Activated T-cell treated with anti-CD3 and anti-CD28 coated beads, Interleukin-2, amount 50 U/mL, for 4 hours (primary cell): ENCODE results near the gene BCL11B. TPM values are rescaled to one million over a fixed set of nuclear protein-coding genes. Genes with fewer than 3 reads are reported as not detected.

Source experiments
- ATAC-seq, 2 donors: fragments of 200-7000 bp; cut with Tn5 transposase; one replicate each; pipeline ENCODE4 v1.10.0; 2021
- DNase-seq: peaks from one replicate; pipeline ENCODE4 v3.0.0-alpha.2; 2020
- H3K27me3 Mint-ChIP-seq: one replicate; pipeline ENCODE4 v1.8.0; 2021; ENCODE audit warnings: low read depth, mixed read lengths
- H3K36me3 Mint-ChIP-seq: one replicate; pipeline ENCODE4 v1.8.0; 2022; ENCODE audit warnings: mixed read lengths; ENCODE audit not compliant: insufficient read depth
- H3K4me1 Mint-ChIP-seq: one replicate; pipeline ENCODE4 v1.8.0; 2021; ENCODE audit warnings: low read depth, mixed read lengths
- H3K4me3 Mint-ChIP-seq: one replicate; pipeline ENCODE4 v1.8.0; 2021; ENCODE audit warnings: mild to moderate bottlenecking, moderate library complexity, mixed read lengths
- H3K9me3 Mint-ChIP-seq: one replicate; pipeline ENCODE4 v1.8.0; 2021; ENCODE audit warnings: mixed read lengths
- total RNA-seq, 3 donors: library from RNA; stranded (reverse); gene quantifications; one replicate each; pipeline ENCODE4 v1.2.1, GENCODE V29; 2021

BCL11B gene
- total RNA-seq, result 10 to 100 TPM; 54.6 to 64.6 (median 62.4) TPM

DNA sequence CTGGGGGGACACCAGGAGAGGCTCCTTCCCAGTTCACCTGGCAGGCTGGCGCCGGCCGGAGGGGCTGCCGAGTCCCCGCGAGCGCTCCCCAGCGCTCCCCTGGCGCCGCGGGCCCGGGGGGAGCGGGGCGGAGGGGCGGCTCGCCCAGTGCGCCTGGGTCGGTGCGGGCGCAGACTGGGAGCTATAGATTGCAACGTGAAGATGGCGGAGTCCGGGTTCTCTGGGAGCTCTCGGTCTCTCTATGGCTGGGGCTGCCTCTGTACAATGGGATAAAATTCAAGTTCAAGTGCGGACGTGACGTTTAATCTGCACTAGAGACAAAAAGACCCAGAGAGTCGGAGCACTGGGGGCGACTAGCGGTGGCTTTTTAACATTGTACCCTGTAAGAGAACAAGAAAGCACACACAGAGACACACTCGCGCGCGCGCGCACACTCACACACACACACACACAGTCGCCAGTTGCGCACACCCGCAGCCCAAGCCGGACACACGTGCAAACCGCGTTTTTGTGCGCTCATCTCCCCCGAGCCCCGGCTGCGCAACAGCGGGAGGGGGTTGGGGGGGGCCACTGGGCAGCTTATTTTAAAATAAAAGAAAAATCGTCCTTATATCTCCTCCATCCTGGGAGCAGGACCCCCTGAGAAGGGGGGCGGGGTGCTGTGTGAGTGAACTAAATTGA, at the start of gene BCL11B:
TSS of gene BCL11B (minus strand) at position 247 of the 681 bp plus-strand sequence. CDS start 979 bp downstream, outside the sequence.
- peaks cover 38% of the 10 kb centered on the region for H3K4me1 Mint-ChIP-seq
- no peaks in the 10 kb centered on the region for H3K27me3 Mint-ChIP-seq
- ATAC-seq (peak; percentile 72), DNase-seq (peak; percentile 87)
- no peaks in the 10 kb centered on the region for H3K36me3 Mint-ChIP-seq
- H3K4me3 Mint-ChIP-seq, result peak within 1 kb of the TSS; percentile 99
- no peaks in the 10 kb centered on the region for H3K9me3 Mint-ChIP-seq

DNA sequence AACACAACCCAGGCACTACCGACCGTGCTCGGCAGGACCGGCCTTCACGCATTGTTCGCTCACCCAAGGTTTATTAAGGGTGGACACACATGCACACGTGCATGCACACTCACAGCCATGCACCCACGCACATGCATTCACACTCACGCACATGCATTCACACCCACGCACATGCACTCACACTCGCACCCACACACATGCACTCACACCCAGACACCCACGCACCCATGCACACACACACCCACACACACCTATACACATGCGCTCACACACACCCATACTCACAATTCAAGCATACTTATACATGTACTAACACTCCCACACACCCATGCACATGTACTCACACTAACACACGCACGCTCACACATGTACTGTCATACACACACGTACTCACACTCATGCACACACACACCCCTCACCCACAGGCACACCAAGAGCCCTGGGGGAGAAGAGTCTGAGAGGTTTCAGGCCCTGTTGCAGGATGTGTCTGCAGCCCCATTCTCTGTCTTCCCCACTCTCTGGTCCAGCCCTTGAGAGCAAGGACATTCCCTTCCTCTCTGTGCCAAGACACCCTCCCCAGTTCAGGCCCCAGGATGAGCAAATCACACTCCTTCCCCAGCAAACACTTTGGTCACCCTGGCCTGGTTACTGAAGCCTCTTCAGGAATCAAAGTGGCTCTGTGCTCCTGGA, 49.4 kb upstream of the BCL11B start:
- DNase-seq (no peak), ATAC-seq (no peak)
- peaks cover 4% of the 10 kb centered on the region for H3K27me3 Mint-ChIP-seq
- H3K4me1 Mint-ChIP-seq, result peaks cover 14% of the 10 kb centered on the region
- no peaks in the 10 kb centered on the region for H3K36me3 Mint-ChIP-seq
- no peaks in the 10 kb centered on the region for H3K9me3 Mint-ChIP-seq
- H3K4me3 Mint-ChIP-seq, result no peak overlapping the region

DNA sequence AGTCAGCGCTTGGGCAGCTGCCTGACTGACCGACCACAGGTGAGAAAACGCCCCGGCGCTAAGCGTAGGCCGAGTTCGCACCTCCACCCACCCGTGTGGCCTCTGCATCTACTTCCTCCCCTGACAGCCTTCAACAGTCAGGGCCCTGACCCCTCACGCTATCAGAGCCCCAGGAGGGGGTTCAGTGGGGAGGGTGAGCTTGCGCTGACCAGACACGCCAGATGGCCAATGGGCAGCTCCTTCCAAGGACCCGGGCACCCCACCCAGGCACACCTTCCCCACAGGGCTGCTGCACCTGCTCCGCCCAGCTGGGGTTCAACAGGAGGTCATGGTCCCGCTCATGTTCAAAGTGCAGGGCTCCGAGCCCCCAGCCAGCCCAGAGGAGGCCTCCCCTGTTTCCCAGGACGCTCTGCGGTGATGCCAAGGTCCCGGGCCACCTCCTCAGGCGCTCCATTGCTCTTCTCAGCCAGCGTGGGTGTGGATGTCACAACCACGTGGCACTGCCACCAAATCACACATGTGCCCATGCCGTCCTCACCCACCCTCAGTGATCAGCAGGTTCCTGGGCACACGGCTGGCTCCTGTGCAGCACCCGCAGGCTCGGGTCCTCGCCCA, 48.7 kb upstream of the BCL11B start:
- H3K27me3 Mint-ChIP-seq, result peaks cover 2% of the 10 kb centered on the region
- DNase-seq, result no peak

DNA sequence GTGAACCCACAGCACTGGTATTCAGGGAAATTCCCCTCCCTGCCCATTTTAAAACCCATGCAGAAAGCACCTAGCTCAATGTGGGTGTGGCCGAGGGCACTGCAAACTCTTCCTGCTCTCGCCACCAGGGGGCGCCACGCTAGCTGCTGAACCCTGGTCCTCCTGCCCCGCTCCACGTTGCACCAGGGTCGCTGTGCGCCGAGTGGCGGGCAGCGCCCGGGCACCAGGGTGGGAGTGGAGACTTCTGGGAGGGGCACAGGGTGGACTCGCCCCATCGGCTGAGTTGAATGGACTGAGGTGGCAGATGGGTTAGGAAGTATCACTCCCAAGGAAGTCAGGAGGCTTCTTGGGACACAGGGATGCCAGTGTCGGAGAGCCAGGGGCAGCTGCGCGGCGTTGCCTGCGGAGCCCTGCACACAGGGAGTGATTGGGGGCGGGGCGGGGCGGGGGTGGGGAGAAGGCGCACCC, 48.1 kb upstream of the BCL11B start:
- Mint-ChIP-seq H3K9me3 (no peaks in the 10 kb centered on the region), H3K4me1 (peaks cover 14% of the 10 kb centered on the region), H3K36me3 (no peaks in the 10 kb centered on the region), H3K27me3 (no peaks in the 10 kb centered on the region), H3K4me3 (peak overlapping the region; percentile 31)
- DNase-seq, result peak; percentile 64
- ATAC-seq, result peak; percentile 86 to 88

More for the DNA sequence above, 48.7 kb upstream of the BCL11B start:
- no peak for ATAC-seq
- Mint-ChIP-seq H3K36me3 (no peaks in the 10 kb centered on the region), H3K4me3 (no peak overlapping the region), H3K4me1 (peaks cover 14% of the 10 kb centered on the region), H3K9me3 (no peaks in the 10 kb centered on the region)

DNA sequence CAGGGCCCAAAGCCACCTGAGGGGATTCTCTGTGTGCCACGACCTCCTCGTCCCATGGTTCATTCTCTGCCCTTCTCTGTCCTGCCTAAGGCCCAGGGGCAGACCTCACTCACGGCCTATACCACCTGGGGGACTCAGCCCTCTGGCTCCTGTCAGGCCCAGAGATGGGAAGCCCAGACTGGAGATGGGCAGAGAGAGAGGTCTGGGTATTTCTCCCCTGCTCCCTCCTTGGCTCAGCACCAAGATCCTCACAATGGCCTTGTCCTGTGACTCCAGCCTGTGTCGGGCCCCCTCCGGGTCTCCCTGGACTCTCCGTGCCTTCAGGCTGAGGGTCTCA, 46.9 kb upstream of the BCL11B start:
- Mint-ChIP-seq H3K4me3 (no peak overlapping the region), H3K9me3 (no peaks in the 10 kb centered on the region), H3K27me3 (no peaks in the 10 kb centered on the region), H3K4me1 (peaks cover 14% of the 10 kb centered on the region), H3K36me3 (no peaks in the 10 kb centered on the region)
- ATAC-seq, result no peak
- DNase-seq, result no peak

DNA sequence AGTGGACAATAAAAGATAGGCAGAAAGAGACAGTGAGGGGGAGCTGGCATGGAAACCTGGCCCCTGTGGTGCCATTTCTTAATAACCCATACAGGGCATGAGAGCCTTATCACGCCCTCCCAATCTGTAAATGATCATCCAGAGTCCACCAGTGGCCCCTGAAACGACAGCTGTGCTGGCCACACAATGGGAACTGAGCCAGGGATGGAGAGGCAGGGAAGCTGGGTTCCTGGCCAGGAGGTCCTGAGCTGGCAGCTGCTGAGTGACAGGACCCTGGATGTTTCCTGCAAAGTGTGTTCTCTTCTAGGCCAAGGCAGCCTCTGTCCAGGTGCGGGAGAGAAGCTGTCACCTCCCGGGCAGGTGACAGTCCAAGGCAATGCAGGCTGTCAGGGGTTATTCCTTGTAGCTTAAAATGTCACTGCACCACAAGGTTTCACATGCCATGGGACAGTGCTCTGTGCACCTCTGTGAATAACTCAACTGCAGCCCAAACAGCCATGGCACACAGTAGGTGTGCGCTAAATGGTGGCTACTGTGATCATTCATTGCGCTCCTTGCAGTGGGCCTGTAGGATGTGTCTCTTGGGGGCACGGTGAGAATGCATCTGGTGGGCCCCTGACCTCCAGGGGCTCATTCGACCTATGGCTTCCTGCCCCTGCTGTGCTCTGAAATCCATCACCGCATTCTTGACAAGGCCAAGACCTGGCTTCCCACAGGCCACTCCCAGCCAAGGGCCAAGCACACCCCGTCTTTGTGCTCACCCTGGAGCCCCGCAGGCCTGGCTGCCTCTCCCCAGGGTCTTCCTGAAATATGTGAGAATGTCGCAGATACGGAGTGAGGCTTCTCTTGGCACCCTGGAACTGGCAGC, 46.3 kb upstream of the BCL11B start:
- Mint-ChIP-seq H3K9me3 (no peaks in the 10 kb centered on the region), H3K4me3 (no peak overlapping the region), H3K4me1 (peaks cover 14% of the 10 kb centered on the region), H3K36me3 (no peaks in the 10 kb centered on the region), H3K27me3 (no peaks in the 10 kb centered on the region)
- no peak for ATAC-seq
- DNase-seq, result no peak

DNA sequence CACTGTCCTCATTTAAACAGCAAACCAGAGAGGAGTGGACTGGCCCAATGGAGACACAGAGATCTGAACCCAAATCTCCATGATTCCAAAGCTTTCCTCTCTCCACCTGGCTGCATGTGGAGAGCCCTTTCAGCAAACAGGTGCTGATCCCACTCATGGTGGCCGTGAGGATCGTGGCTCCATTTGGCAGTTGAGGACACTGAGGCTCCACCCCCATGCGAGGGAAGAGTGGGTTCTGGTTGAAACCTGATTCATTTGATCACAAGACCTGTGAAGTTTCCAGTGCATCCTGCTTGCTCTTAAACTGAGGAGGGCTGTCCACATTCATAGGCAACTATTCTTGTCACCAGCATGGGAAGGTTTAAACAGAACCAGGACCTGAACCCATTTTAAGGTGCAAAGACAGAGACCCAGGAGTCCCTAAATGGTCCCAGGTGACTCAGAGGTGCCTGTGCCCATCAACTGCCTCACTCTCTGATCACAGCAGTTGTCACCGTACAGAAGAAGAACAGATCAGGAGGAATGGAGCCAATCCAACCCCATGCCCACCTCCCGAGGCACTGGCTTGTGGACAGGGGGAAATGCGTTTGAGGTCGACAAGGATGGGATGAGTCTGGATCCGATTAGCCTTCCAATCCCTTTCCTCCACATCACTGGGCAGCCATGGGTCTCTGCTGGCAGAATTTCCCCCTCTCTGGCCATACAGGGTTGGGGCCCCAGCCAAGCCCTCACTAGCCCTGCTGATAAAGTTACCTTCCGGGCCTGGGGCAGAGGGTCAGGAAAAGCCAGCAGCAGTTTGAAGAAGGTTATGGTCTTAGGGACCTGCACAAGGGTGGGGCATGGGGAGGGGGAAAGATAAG, 45.5 kb upstream of the BCL11B start:
- H3K27me3 Mint-ChIP-seq, result no peaks in the 10 kb centered on the region
- H3K36me3 Mint-ChIP-seq, result no peaks in the 10 kb centered on the region
- peaks cover 14% of the 10 kb centered on the region for H3K4me1 Mint-ChIP-seq
- no peaks in the 10 kb centered on the region for H3K9me3 Mint-ChIP-seq
- ATAC-seq (no peak), DNase-seq (no peak)
- H3K4me3 Mint-ChIP-seq, result no peak overlapping the region

DNA sequence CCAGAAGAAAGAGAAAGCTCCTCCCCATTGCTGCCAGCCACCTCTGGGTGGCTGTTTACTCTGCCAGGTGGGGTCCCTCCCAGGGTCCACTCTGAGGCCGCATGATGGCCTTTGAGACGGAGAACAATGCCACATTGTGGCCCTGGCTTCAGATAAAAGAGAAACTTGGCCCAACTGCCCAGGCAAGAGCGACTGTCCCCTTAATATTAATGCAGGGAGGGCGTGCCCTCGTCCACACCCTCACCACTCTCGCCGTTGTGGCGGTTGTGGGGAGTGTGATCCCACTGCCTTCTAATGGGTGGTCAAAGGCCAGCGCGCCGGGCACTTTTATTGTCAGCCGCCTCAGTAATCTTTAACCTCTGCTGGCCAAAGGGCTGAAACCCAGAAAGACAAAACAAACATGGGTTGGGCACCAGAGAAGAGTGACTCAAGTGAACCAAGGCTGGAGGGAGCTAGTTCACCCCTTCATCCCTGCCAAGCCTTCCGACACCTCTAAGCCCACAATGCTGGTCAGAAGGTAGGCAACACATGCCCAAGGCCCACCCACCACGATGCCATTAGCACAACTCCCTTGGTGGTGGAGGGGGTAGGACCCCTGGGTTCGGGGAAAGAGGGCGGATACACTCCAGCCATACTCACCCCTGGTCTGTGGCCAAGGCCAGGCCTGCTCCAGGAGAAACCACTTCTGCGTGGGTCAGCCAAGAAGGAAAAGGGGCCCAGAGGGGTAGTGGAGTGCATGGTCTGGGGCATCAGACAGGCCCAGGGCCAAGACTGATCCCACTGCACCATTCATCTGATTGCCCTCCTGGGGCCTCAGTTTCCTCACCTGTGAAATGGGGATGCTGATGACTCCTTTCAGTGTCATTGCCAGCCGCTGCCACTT, 44.5 kb upstream of the BCL11B start:
- DNase-seq, result no peak
- H3K4me3 Mint-ChIP-seq, result no peak overlapping the region
- H3K4me1 Mint-ChIP-seq, result peaks cover 11% of the 10 kb centered on the region
- H3K9me3 Mint-ChIP-seq, result no peaks in the 10 kb centered on the region
- H3K27me3 Mint-ChIP-seq, result no peaks in the 10 kb centered on the region
- ATAC-seq, result no peak
- no peaks in the 10 kb centered on the region for H3K36me3 Mint-ChIP-seq

DNA sequence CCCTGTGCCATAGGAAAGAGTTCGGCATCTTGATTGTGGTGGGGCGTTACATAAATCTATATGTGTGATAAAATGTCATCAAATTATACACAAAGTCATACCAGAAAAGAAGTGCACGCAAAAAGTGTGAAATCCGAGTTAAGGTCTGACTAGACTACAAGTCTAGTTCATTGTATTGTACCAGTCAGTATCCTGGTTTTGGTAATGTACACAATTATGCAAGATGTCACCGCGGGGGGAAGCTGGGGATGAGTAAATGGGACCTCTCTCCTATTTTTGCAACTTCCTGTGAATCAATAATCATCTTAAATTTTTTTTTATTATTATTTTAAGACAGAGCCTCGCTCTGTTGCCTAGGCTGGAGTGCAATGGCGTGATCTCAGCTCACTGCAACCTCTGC, 43.2 kb upstream of the BCL11B start:
- H3K4me1 Mint-ChIP-seq, result peaks cover 5% of the 10 kb centered on the region
- peaks cover 5% of the 10 kb centered on the region for H3K9me3 Mint-ChIP-seq
- peaks cover 3% of the 10 kb centered on the region for H3K27me3 Mint-ChIP-seq
- H3K4me3 Mint-ChIP-seq, result no peak overlapping the region
- ATAC-seq (no peak), DNase-seq (no peak)
- peaks cover 2% of the 10 kb centered on the region for H3K36me3 Mint-ChIP-seq

DNA sequence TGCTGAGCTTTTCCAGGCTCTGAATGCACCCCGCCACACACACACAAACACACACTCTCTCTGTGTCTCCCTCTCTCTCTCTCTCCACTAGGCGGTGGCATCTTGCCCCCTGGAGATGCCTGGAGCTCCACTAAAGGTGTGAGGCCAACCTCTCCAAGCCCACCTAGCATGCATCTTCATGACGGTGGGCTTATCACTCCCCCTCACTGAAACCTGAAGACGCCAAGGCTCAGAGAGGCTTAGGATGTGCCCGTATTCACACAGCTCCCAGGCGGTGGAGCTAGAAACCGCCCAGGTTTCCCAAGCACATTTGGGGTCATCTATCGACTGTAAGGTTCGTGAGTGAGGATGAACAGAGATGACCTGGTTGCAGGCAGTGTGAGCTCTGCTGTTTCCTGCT, 42.6 kb upstream of the BCL11B start:
- peaks cover 1% of the 10 kb centered on the region for H3K4me1 Mint-ChIP-seq
- peaks cover 3% of the 10 kb centered on the region for H3K27me3 Mint-ChIP-seq
- H3K36me3 Mint-ChIP-seq, result peaks cover 2% of the 10 kb centered on the region
- DNase-seq (no peak), ATAC-seq (no peak)
- H3K9me3 Mint-ChIP-seq, result peaks cover 5% of the 10 kb centered on the region
- no peak overlapping the region for H3K4me3 Mint-ChIP-seq

DNA sequence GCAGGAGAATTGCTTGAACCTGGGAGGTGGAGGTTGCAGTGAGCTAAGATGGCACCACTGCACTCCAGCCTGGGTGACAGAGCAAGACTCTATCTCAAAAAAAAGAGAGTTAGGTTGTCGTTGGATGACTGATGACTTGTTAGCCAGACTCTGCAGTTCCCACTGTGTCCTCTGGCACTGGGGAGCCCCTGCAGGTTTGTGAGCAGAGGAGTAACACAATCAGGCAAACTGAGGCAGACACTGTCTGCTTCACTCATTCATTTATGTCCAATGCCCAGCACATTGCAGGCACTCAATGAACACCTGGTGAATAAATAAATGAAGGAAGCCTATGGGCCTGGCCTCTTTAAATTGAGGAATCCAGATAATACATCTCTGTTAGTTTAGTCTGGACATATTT, 41.2 kb upstream of the BCL11B start:
- ATAC-seq (no peak), DNase-seq (no peak)
- Mint-ChIP-seq H3K9me3 (peaks cover 5% of the 10 kb centered on the region), H3K4me3 (no peak overlapping the region), H3K36me3 (peaks cover 2% of the 10 kb centered on the region), H3K27me3 (peaks cover 3% of the 10 kb centered on the region), H3K4me1 (no peaks in the 10 kb centered on the region)

DNA sequence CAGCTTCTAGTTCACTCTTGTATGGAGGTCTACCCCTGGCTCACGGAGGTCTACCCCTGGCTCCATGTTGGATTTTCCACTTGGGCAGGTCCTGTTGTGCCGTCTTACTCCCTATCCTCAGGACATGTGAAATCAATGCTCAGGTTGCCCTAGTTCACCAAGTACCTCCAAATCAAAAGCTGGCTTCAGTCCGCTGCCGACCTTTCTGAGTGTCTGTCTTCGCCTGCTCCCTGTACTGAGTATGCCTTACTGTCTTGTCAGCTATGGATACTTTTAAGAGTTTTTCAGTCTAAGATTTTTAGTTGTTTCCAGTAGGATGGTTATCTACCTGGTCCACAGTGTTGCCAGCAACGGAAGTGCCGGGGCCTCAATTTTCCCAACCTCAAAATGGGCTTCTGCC, 40.1 kb upstream of the BCL11B start:
- no peak for DNase-seq

More for the DNA sequence above, 40.1 kb upstream of the BCL11B start:
- Mint-ChIP-seq H3K4me3 (no peak overlapping the region), H3K27me3 (peaks cover 3% of the 10 kb centered on the region), H3K36me3 (peaks cover 2% of the 10 kb centered on the region), H3K4me1 (no peaks in the 10 kb centered on the region), H3K9me3 (peaks cover 5% of the 10 kb centered on the region)
- ATAC-seq, result no peak
